Measurements from ENCODE around the gene TSPAN18. TPM values are rescaled to one million over a fixed set of nuclear protein-coding genes. Genes with fewer than 3 reads are reported as not detected.

Gene TSPAN18
- total RNA-seq, 1 donor: 5.8 TPM

DNA sequence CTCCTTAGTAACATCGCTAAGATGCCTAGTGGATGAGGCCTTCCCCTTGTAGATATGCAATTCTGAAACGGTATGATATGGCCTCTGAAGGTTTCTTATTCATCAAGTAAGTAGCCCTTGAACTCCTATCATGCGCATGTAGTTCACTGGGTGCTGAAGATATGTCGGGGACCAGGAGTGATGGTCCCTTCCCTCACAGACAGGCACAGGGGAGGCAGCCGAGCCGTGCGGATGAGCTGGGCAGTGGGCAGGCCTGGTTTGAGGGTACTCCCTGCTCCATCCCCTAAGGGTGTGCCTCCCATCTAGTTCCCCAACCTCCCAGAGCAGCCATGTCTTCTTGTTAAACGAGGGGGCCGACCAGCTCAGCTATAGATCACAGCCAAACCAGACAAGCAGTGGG is 183.8 kb downstream of the TSPAN18 start:
- no peak for DNase-seq (ENCODE audit: insufficient read length, low spot score, missing footprints)
- H3K4me3 ChIP-seq (ENCODE audit: insufficient read depth, low read length): no peak overlapping the region
- H3K4me2 ChIP-seq (ENCODE audit: insufficient read depth, low read length): no peak overlapping the region
- H3K9me3 ChIP-seq (ENCODE audit: low read depth, low read length): no peaks in the 10 kb centered on the region
- H4K20me1 ChIP-seq (ENCODE audit: insufficient read depth, low read length): no peaks in the 10 kb centered on the region
- peaks cover 3% of the 10 kb centered on the region for H3K27me3 ChIP-seq (ENCODE audit: insufficient read depth, low read length)
- no peaks in the 10 kb centered on the region for H3K4me1 ChIP-seq (ENCODE audit: insufficient read depth, low read length)
- H3K27ac ChIP-seq (ENCODE audit: low read depth, low read length): no peak overlapping the region
- H3K79me2 ChIP-seq (ENCODE audit: insufficient read depth, low read length): no peaks in the 10 kb centered on the region
- H3K36me3 ChIP-seq (ENCODE audit: insufficient read depth, low read length): no peaks in the 10 kb centered on the region
- TF ChIP-seq, protein P1, sequence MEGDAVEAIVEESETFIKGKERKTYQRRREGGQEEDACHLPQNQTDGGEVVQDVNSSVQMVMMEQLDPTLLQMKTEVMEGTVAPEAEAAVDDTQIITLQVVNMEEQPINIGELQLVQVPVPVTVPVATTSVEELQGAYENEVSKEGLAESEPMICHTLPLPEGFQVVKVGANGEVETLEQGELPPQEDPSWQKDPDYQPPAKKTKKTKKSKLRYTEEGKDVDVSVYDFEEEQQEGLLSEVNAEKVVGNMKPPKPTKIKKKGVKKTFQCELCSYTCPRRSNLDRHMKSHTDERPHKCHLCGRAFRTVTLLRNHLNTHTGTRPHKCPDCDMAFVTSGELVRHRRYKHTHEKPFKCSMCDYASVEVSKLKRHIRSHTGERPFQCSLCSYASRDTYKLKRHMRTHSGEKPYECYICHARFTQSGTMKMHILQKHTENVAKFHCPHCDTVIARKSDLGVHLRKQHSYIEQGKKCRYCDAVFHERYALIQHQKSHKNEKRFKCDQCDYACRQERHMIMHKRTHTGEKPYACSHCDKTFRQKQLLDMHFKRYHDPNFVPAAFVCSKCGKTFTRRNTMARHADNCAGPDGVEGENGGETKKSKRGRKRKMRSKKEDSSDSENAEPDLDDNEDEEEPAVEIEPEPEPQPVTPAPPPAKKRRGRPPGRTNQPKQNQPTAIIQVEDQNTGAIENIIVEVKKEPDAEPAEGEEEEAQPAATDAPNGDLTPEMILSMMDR (IDR thresholded peaks at IDR 0.05; ENCODE audit: extremely low read depth, low read depth, low read length): no peak
- no peak overlapping the region for H2AFZ ChIP-seq (ENCODE audit: low read length)

GRCh38 chr11:44911029-44911814 is 184.5 kb downstream of the TSPAN18 start:
- peak overlapping the region; percentile 41 for H3K4me2 ChIP-seq (ENCODE audit: insufficient read depth, low read length)
- H3K79me2 ChIP-seq (ENCODE audit: insufficient read depth, low read length): no peaks in the 10 kb centered on the region
- H3K27me3 ChIP-seq (ENCODE audit: insufficient read depth, low read length): peaks cover 3% of the 10 kb centered on the region
- H3K4me1 ChIP-seq (ENCODE audit: insufficient read depth, low read length): no peaks in the 10 kb centered on the region
- H3K9me3 ChIP-seq (ENCODE audit: low read depth, low read length): no peaks in the 10 kb centered on the region
- H3K27ac ChIP-seq (ENCODE audit: low read depth, low read length): no peak overlapping the region
- H3K36me3 ChIP-seq (ENCODE audit: insufficient read depth, low read length): no peaks in the 10 kb centered on the region
- H2AFZ ChIP-seq (ENCODE audit: low read length): no peak overlapping the region
- TF ChIP-seq, protein P1 (IDR thresholded peaks at IDR 0.05; ENCODE audit: extremely low read depth, low read depth, low read length): peak; percentile 82
- H3K4me3 ChIP-seq (ENCODE audit: insufficient read depth, low read length): no peak overlapping the region
- no peaks in the 10 kb centered on the region for H4K20me1 ChIP-seq (ENCODE audit: insufficient read depth, low read length)
- peak; percentile 97 for DNase-seq (ENCODE audit: insufficient read length, low spot score, missing footprints)

DNA sequence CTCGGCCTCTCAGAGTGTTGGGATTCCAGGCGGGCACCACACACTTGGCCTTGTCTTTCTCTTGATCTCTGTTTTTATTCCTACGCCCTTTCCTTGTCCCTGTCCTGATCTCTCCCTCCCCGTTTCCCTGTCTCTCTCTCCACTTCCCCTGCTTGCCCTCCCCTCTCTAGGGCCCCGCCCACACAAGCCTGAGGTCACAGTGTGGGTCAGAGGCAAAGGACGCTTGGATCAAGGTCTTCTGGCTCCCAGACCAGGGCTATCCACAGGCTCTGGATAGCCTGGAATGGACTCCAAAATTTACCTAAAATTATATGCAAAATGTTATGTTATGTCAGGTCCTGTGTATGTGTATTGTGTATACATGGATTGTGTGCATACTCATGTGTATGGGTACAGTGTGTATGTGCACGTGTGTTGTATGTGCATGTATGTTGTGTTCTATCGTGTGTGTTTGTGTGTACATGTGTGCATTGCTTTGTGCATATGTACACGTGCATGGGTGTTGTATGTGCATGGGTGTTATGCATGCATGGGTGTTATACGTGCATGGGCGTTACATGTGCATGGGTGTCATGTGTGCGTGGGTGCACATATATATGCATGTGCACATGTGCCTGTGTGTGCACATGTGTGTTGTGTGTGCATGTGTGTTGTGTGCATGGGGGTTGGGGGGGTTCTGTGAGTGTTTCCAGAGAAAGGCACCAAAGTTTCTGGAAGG is 185.7 kb downstream of the TSPAN18 start:
- DNase-seq (ENCODE audit: insufficient read length, low spot score, missing footprints): no peak
- Histone ChIP-seq H3K27me3 (ENCODE audit: insufficient read depth, low read length) (peaks cover 3% of the 10 kb centered on the region), H3K4me2 (ENCODE audit: insufficient read depth, low read length) (no peak overlapping the region), H3K27ac (ENCODE audit: low read depth, low read length) (no peak overlapping the region), H3K4me3 (ENCODE audit: insufficient read depth, low read length) (no peak overlapping the region), H3K36me3 (ENCODE audit: insufficient read depth, low read length) (no peaks in the 10 kb centered on the region), H3K4me1 (ENCODE audit: insufficient read depth, low read length) (no peaks in the 10 kb centered on the region), H3K79me2 (ENCODE audit: insufficient read depth, low read length) (no peaks in the 10 kb centered on the region), H3K9me3 (ENCODE audit: low read depth, low read length) (no peaks in the 10 kb centered on the region), H4K20me1 (ENCODE audit: insufficient read depth, low read length) (no peaks in the 10 kb centered on the region), H2AFZ (ENCODE audit: low read length) (no peak overlapping the region)
- TF ChIP-seq, protein P1 (IDR thresholded peaks at IDR 0.05; ENCODE audit: extremely low read depth, low read depth, low read length): no peak

- no peak for DNase-seq (ENCODE audit: insufficient read length, low spot score, missing footprints)
- Histone ChIP-seq H3K4me1 (ENCODE audit: insufficient read depth, low read length) (no peaks in the 10 kb centered on the region), H4K20me1 (ENCODE audit: insufficient read depth, low read length) (no peaks in the 10 kb centered on the region), H3K79me2 (ENCODE audit: insufficient read depth, low read length) (no peaks in the 10 kb centered on the region), H3K36me3 (ENCODE audit: insufficient read depth, low read length) (no peaks in the 10 kb centered on the region), H3K27me3 (ENCODE audit: insufficient read depth, low read length) (peaks cover 4% of the 10 kb centered on the region), H2AFZ (ENCODE audit: low read length) (no peak overlapping the region), H3K27ac (ENCODE audit: low read depth, low read length) (no peak overlapping the region), H3K4me2 (ENCODE audit: insufficient read depth, low read length) (no peak overlapping the region), H3K4me3 (ENCODE audit: insufficient read depth, low read length) (no peak overlapping the region), H3K9me3 (ENCODE audit: low read depth, low read length) (no peaks in the 10 kb centered on the region)
- TF ChIP-seq, protein P1 (IDR thresholded peaks at IDR 0.05; ENCODE audit: extremely low read depth, low read depth, low read length): no peak
Observed at GRCh38 chr11:44913502-44913901, 186.7 kb downstream of the TSPAN18 start.
